BE2C (cell line): ENCODE results near the gene MKLN1.

Source experiments
- DNase-seq: peaks from one replicate; pipeline ENCODE4 v3.0.0-alpha.2; 2020
- H3K27me3 ChIP-seq: fragments of 250-450 bp; sonication (Bioruptor Pico); 2 replicates; pipeline ENCODE4 v1.5.1; 2020; ENCODE audit warnings: mild to moderate bottlenecking
- H3K36me3 ChIP-seq: fragments of 250-450 bp; sonication (Bioruptor Pico); 2 replicates; pipeline ENCODE4 v1.5.1; 2020; ENCODE audit warnings: mild to moderate bottlenecking
- H3K4me1 ChIP-seq: fragments of 250-450 bp; sonication (Bioruptor Pico); 2 replicates; pipeline ENCODE4 v1.5.1; 2020
- H3K4me3 ChIP-seq: 2 replicates; pipeline ENCODE4 v1.5.1; 2011; ENCODE audit warnings: low read depth, low read length
- H3K9me3 ChIP-seq: fragments of 250-450 bp; sonication (Bioruptor Pico); 2 replicates; pipeline ENCODE4 v1.5.1; 2020
- CTCF ChIP-seq: IDR thresholded peaks from 2 replicates; pipeline ENCODE4 v1.5.1; 2012; ENCODE audit warnings: mild to moderate bottlenecking, low read depth, low read length

The MKLN1 gene

DNA sequence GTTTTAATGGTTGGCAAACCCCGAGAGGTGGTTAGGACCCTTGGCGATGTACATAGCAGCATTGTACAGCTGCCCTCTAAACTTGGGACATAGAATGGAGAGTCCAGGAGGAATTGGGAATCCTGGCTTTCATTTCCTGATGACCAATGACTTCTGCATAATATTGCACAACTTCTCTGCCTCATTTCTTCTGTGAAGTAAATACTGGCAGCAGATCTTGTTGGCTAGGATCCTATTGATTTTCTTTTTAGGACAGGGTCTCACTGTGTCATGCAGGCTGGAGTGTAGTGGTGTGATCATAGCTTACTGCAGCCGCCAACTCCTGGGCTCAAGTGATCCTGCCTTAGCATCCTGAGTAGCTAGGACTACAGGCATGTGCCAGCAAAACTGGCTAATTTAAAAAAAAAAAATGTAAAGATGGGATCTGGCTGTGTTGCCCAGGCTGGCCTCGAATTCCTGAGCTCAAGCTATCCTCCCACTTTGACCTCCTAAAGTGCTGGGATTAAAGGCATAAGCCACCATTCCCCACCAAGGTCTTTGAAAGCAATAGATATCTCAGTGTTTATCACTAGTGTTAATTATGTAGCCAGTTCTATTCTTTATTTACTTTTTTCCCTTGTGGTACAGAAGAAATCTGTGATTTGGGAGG lies 170.7 kb downstream of the MKLN1 start:
- no peak for DNase-seq
- H3K9me3 ChIP-seq: no peaks in the 10 kb centered on the region
- no peaks in the 10 kb centered on the region for H3K27me3 ChIP-seq
- peaks cover 7% of the 10 kb centered on the region; the same call in 1 of the 2 replicates for H3K36me3 ChIP-seq
- no peak overlapping the region for H3K4me3 ChIP-seq
- H3K4me1 ChIP-seq: peaks cover 9% of the 10 kb centered on the region
- no peak for TF ChIP-seq CTCF

- no peaks in the 10 kb centered on the region for H3K9me3 ChIP-seq
- no peak for DNase-seq
- H3K4me3 ChIP-seq: no peak overlapping the region
- TF ChIP-seq CTCF: no peak
- peaks cover 7% of the 10 kb centered on the region; the same call in 1 of the 2 replicates for H3K36me3 ChIP-seq
- H3K27me3 ChIP-seq: no peaks in the 10 kb centered on the region
- H3K4me1 ChIP-seq: peaks cover 10% of the 10 kb centered on the region
Observed at GRCh38 chr7:131499801-131500200, 172.1 kb downstream of the MKLN1 start.

GRCh38 chr7:131500357-131500756 lies 172.7 kb downstream of the MKLN1 start:
- Histone ChIP-seq H3K27me3 (no peaks in the 10 kb centered on the region), H3K4me1 (peaks cover 10% of the 10 kb centered on the region), H3K9me3 (no peaks in the 10 kb centered on the region), H3K36me3 (peaks cover 7% of the 10 kb centered on the region; the same call in 1 of the 2 replicates), H3K4me3 (no peak overlapping the region)
- no peak for TF ChIP-seq CTCF
- no peak for DNase-seq

DNA sequence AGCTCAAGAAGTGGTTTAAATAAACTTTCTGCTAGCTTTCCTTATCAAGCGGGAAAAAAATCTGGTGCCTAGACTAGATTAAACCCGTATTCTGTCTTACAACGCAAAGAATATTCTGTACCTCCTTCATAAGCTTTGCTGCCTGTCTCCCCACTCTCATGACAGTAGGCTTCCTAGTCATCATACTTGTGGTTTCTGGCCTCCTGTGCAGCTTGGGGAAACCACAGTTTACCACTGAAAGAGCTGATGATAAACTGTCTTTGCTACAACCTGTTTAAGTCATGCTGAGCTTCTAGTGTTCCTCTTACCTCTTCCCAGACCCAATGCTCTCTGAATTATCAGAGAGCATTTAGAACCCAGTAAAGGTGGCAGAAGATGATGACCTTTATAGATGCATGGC lies 173.7 kb downstream of the MKLN1 start:
- H3K9me3 ChIP-seq: no peaks in the 10 kb centered on the region
- no peak for TF ChIP-seq CTCF
- H3K4me3 ChIP-seq: no peak overlapping the region
- DNase-seq: no peak
- H3K27me3 ChIP-seq: no peaks in the 10 kb centered on the region
- H3K36me3 ChIP-seq: peaks cover 7% of the 10 kb centered on the region; the same call in 1 of the 2 replicates
- peaks cover 10% of the 10 kb centered on the region for H3K4me1 ChIP-seq

GRCh38 chr7:131501930-131502685 lies 174.4 kb downstream of the MKLN1 start:
- no peak overlapping the region for H3K4me3 ChIP-seq
- H3K9me3 ChIP-seq: no peaks in the 10 kb centered on the region
- TF ChIP-seq CTCF: no peak
- DNase-seq: no peak
- peaks cover 10% of the 10 kb centered on the region for H3K4me1 ChIP-seq
- peaks cover 7% of the 10 kb centered on the region; the same call in 1 of the 2 replicates for H3K36me3 ChIP-seq
- no peaks in the 10 kb centered on the region for H3K27me3 ChIP-seq
